HEK293 (cell line): ENCODE measurements around the gene HBA2.
A peak's percentile ranks its signal among the peaks of the same experiment; 100 is the strongest.

Experiments
- GFI1B ChIP-seq: fragments of 450-650 bp; formaldehyde crosslinking; IDR thresholded peaks from 2 replicates; pipeline ENCODE4 v1.5.1; 2016; ENCODE audit warnings: missing biosample characterization, missing genetic modification characterization
- HOXD13 ChIP-seq: sonication (generic); formaldehyde crosslinking; IDR thresholded peaks from 2 replicates; pipeline ENCODE4 v1.8.0; 2022; ENCODE audit warnings: missing genetic modification reagents, borderline replicate concordance
- KLF8 ChIP-seq: fragments of 450-650 bp; formaldehyde crosslinking; IDR thresholded peaks from 2 replicates; pipeline ENCODE4 v1.5.1; 2016; ENCODE audit warnings: missing biosample characterization, missing genetic modification characterization
- KLF9 ChIP-seq: fragments of 450-650 bp; formaldehyde crosslinking; IDR thresholded peaks from 2 replicates; pipeline ENCODE4 v1.5.1; 2016; ENCODE audit warnings: missing biosample characterization, missing genetic modification characterization, low read depth
- REPIN1 ChIP-seq: fragments of 450-650 bp; formaldehyde crosslinking; IDR thresholded peaks from 2 replicates; pipeline ENCODE4 v1.5.1; 2017; ENCODE audit warnings: missing biosample characterization, missing genetic modification characterization, low read depth
- SCRT1 ChIP-seq: fragments of 450-650 bp; formaldehyde crosslinking; IDR thresholded peaks from 2 replicates; pipeline ENCODE4 v1.5.1; 2016; ENCODE audit warnings: missing biosample characterization, missing genetic modification characterization, borderline replicate concordance
- ZBTB20 ChIP-seq: fragments of 450-650 bp; formaldehyde crosslinking; IDR thresholded peaks from 2 replicates; pipeline ENCODE4 v1.5.1; 2016; ENCODE audit warnings: missing biosample characterization, missing genetic modification characterization
- ZBTB48 ChIP-seq: fragments of 450-650 bp; formaldehyde crosslinking; IDR thresholded peaks from 2 replicates; pipeline ENCODE4 v1.5.1; 2016; ENCODE audit warnings: missing biosample characterization, missing genetic modification characterization
- ZIC2 ChIP-seq: fragments of 450-650 bp; formaldehyde crosslinking; IDR thresholded peaks from 2 replicates; pipeline ENCODE4 v1.5.1; 2016; ENCODE audit warnings: missing biosample characterization, missing genetic modification characterization
- ZNF10 ChIP-seq: fragments of 450-650 bp; formaldehyde crosslinking; IDR thresholded peaks from 2 replicates; pipeline ENCODE4 v1.5.1; 2017; ENCODE audit warnings: missing biosample characterization, missing genetic modification characterization
- ZNF146 ChIP-seq: fragments of 450-650 bp; formaldehyde crosslinking; IDR thresholded peaks from 2 replicates; pipeline ENCODE4 v1.5.1; 2016; ENCODE audit warnings: missing biosample characterization, missing genetic modification characterization
- ZNF324 ChIP-seq: fragments of 450-650 bp; formaldehyde crosslinking; IDR thresholded peaks from 2 replicates; pipeline ENCODE4 v1.5.1; 2016; ENCODE audit warnings: missing biosample characterization, missing genetic modification characterization
- ZNF335 ChIP-seq: fragments of 450-650 bp; formaldehyde crosslinking; conservative IDR thresholded peaks from 2 replicates; pipeline ENCODE4 v1.5.1; 2016; ENCODE audit warnings: missing biosample characterization, missing genetic modification characterization
- ZNF350 ChIP-seq: fragments of 450-650 bp; formaldehyde crosslinking; IDR thresholded peaks from 2 replicates; pipeline ENCODE4 v1.5.0; 2017; ENCODE audit warnings: missing biosample characterization, mild to moderate bottlenecking, missing genetic modification characterization
- ZNF366 ChIP-seq: fragments of 450-650 bp; formaldehyde crosslinking; conservative IDR thresholded peaks from 2 replicates; pipeline ENCODE4 v1.5.1; 2016; ENCODE audit warnings: missing biosample characterization, missing genetic modification characterization
- ZNF510 ChIP-seq: fragments of 450-650 bp; formaldehyde crosslinking; IDR thresholded peaks from 2 replicates; pipeline ENCODE4 v1.5.1; 2018; ENCODE audit warnings: mild to moderate bottlenecking, missing genetic modification characterization, missing biosample characterization; ENCODE audit not compliant: insufficient replicate concordance
- ZNF530 ChIP-seq: fragments of 450-650 bp; formaldehyde crosslinking; IDR thresholded peaks from 2 replicates; pipeline ENCODE4 v1.5.1; 2016; ENCODE audit warnings: low read depth, missing biosample characterization, missing genetic modification characterization
- ZNF596 ChIP-seq: fragments of 450-650 bp; IDR thresholded peaks from 2 replicates; pipeline ENCODE4 v1.5.0; 2018; ENCODE audit warnings: missing biosample characterization, mild to moderate bottlenecking, missing genetic modification characterization, moderate library complexity
- ZNF610 ChIP-seq: fragments of 450-650 bp; formaldehyde crosslinking; IDR thresholded peaks from 2 replicates; pipeline ENCODE4 v1.5.1; 2016; ENCODE audit warnings: missing biosample characterization, missing genetic modification characterization, borderline replicate concordance
- ZNF623 ChIP-seq: fragments of 450-650 bp; formaldehyde crosslinking; IDR thresholded peaks from 2 replicates; pipeline ENCODE4 v1.5.1; 2016; ENCODE audit warnings: missing biosample characterization, missing genetic modification characterization
- ZNF624 ChIP-seq: fragments of 450-650 bp; formaldehyde crosslinking; IDR thresholded peaks from 2 replicates; pipeline ENCODE4 v1.5.1; 2017; ENCODE audit warnings: missing biosample characterization, missing genetic modification characterization
- ZNF626 ChIP-seq: fragments of 450-650 bp; sonication (Bioruptor Pico); formaldehyde crosslinking; IDR thresholded peaks from 2 replicates; pipeline ENCODE4 v1.5.1; 2018; ENCODE audit warnings: missing biosample characterization, missing genetic modification characterization, inconsistent platforms
- ZNF660 ChIP-seq: fragments of 450-650 bp; IDR thresholded peaks from 2 replicates; pipeline ENCODE4 v1.5.1; 2018; ENCODE audit warnings: missing biosample characterization, mild to moderate bottlenecking, missing genetic modification characterization
- ZNF768 ChIP-seq: fragments of 450-650 bp; formaldehyde crosslinking; IDR thresholded peaks from 2 replicates; pipeline ENCODE4 v1.5.1; 2018; ENCODE audit warnings: missing biosample characterization, mild to moderate bottlenecking, missing genetic modification characterization
- ZNF792 ChIP-seq: fragments of 450-650 bp; formaldehyde crosslinking; IDR thresholded peaks from 2 replicates; pipeline ENCODE4 v1.5.1; 2016; ENCODE audit warnings: missing biosample characterization, missing genetic modification characterization
- ZSCAN16 ChIP-seq: fragments of 450-650 bp; formaldehyde crosslinking; IDR thresholded peaks from 2 replicates; pipeline ENCODE4 v1.5.1; 2016; ENCODE audit warnings: missing biosample characterization, missing genetic modification characterization
- TF ChIP-seq, protein P1 (sequence below): sonication (generic); formaldehyde crosslinking; IDR thresholded peaks from 2 replicates; pipeline ENCODE4 v1.8.1; 2022; ENCODE audit warnings: mild to moderate bottlenecking, moderate library complexity, missing genetic modification reagents
- TF ChIP-seq, protein P2 (sequence below): fragments of 450-650 bp; formaldehyde crosslinking; IDR thresholded peaks from 2 replicates; pipeline ENCODE4 v1.5.1; 2016; ENCODE audit warnings: missing biosample characterization, missing genetic modification characterization
- TF ChIP-seq, protein P3 (sequence below): fragments of 450-650 bp; formaldehyde crosslinking; IDR thresholded peaks from 2 replicates; pipeline ENCODE4 v1.5.1; 2016; ENCODE audit warnings: missing biosample characterization, missing genetic modification characterization
- TF ChIP-seq, protein P4 (sequence below): fragments of 450-650 bp; formaldehyde crosslinking; IDR thresholded peaks from 2 replicates; pipeline ENCODE4 v1.5.1; 2017; ENCODE audit warnings: missing biosample characterization, missing genetic modification characterization
- TF ChIP-seq, protein P5 (sequence below): fragments of 450-650 bp; formaldehyde crosslinking; IDR thresholded peaks from 2 replicates; pipeline ENCODE4 v1.5.1; 2016; ENCODE audit warnings: missing biosample characterization, missing genetic modification characterization

HBA2 gene

DNA sequence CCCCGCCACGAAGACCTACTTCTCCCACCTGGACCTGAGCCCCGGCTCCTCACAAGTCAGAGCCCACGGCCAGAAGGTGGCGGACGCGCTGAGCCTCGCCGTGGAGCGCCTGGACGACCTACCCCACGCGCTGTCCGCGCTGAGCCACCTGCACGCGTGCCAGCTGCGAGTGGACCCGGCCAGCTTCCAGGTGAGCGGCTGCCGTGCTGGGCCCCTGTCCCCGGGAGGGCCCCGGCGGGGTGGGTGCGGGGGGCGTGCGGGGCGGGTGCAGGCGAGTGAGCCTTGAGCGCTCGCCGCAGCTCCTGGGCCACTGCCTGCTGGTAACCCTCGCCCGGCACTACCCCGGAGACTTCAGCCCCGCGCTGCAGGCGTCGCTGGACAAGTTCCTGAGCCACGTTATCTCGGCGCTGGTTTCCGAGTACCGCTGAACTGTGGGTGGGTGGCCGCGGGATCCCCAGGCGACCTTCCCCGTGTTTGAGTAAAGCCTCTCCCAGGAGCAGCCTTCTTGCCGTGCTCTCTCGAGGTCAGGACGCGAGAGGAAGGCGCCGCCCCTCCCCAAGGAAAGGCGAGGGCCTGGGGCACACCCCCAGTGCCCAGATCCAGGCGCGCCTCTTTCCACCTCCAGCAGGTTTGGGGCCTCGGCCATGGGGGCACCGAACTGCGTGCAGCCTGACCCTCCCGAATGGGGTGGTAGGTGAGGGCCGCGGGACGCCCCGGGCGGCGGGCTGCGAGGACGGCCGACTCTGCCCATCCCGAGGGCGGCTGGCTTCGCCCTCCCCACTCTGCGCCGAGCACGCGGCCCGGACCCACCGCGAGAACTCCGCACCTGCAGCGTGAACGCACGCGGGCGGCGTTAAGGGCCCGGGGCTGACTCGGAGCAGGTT lies 8.2 kb downstream of the HBA2 start (continued):
- no peak for TF ChIP-seq GFI1B (tag by site-specific recombination)
- no peak for TF ChIP-seq SCRT1
- TF ChIP-seq ZNF792 (tag by site-specific recombination): no peak
- TF ChIP-seq HOXD13 (CRISPR knock-in tag): no peak
- TF ChIP-seq KLF9: peak; percentile 82
- peak; percentile 73 for TF ChIP-seq ZNF335
- TF ChIP-seq ZSCAN16: no peak
- no peak for TF ChIP-seq ZNF10 (tag by site-specific recombination)
- TF ChIP-seq, protein P1, sequence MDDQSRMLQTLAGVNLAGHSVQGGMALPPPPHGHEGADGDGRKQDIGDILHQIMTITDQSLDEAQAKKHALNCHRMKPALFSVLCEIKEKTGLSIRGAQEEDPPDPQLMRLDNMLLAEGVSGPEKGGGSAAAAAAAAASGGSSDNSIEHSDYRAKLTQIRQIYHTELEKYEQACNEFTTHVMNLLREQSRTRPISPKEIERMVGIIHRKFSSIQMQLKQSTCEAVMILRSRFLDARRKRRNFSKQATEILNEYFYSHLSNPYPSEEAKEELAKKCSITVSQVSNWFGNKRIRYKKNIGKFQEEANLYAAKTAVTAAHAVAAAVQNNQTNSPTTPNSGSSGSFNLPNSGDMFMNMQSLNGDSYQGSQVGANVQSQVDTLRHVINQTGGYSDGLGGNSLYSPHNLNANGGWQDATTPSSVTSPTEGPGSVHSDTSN (CRISPR knock-in tag): 0 out of 2 replicates have a peak, but pooled peaks have one; percentile 40
- no peak; the same call in 1 of the 2 replicates for TF ChIP-seq ZBTB48 (tag by site-specific recombination)
- 0 out of 2 replicates have a peak, but pooled peaks have one; percentile 29 for TF ChIP-seq ZIC2 (tag by site-specific recombination)
- no peak for TF ChIP-seq ZNF366 (tag by site-specific recombination)
- no peak for TF ChIP-seq ZNF626 (tag by site-specific recombination)
- TF ChIP-seq ZNF768 (tag by site-specific recombination): peak; percentile 8; the same call in 1 of the 2 replicates
- TF ChIP-seq ZNF350 (tag by site-specific recombination): no peak
- TF ChIP-seq ZNF324 (tag by site-specific recombination): no peak
- TF ChIP-seq, protein P2, sequence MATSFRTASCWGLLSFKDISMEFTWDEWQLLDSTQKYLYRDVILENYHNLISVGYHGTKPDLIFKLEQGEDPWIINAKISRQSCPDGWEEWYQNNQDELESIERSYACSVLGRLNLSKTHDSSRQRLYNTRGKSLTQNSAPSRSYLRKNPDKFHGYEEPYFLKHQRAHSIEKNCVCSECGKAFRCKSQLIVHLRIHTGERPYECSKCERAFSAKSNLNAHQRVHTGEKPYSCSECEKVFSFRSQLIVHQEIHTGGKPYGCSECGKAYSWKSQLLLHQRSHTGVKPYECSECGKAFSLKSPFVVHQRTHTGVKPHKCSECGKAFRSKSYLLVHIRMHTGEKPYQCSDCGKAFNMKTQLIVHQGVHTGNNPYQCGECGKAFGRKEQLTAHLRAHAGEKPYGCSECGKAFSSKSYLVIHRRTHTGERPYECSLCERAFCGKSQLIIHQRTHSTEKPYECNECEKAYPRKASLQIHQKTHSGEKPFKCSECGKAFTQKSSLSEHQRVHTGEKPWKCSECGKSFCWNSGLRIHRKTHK (tag by site-specific recombination): no peak
- TF ChIP-seq, protein P3, sequence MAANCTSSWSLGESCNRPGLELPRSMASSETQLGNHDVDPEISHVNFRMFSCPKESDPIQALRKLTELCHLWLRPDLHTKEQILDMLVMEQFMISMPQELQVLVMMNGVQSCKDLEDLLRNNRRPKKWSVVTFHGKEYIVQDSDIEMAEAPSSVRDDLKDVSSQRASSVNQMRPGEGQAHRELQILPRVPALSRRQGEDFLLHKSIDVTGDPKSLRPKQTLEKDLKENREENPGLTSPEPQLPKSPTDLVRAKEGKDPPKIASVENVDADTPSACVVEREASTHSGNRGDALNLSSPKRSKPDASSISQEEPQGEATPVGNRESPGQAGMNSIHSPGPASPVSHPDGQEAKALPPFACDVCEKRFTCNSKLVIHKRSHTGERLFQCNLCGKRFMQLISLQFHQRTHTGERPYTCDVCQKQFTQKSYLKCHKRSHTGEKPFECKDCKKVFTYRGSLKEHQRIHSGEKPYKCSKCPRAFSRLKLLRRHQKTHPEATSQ (tag by site-specific recombination): peak; percentile 73; the same call in 1 of the 2 replicates
- peak; percentile 2; the same call in 1 of the 2 replicates for TF ChIP-seq ZNF146 (tag by site-specific recombination)
- TF ChIP-seq ZNF510: no peak
- TF ChIP-seq ZNF610 (tag by site-specific recombination): 0 out of 2 replicates have a peak, but pooled peaks have one; percentile 33
- TF ChIP-seq, protein P4, sequence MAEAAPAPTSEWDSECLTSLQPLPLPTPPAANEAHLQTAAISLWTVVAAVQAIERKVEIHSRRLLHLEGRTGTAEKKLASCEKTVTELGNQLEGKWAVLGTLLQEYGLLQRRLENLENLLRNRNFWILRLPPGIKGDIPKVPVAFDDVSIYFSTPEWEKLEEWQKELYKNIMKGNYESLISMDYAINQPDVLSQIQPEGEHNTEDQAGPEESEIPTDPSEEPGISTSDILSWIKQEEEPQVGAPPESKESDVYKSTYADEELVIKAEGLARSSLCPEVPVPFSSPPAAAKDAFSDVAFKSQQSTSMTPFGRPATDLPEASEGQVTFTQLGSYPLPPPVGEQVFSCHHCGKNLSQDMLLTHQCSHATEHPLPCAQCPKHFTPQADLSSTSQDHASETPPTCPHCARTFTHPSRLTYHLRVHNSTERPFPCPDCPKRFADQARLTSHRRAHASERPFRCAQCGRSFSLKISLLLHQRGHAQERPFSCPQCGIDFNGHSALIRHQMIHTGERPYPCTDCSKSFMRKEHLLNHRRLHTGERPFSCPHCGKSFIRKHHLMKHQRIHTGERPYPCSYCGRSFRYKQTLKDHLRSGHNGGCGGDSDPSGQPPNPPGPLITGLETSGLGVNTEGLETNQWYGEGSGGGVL (tag by site-specific recombination): peak; percentile 56; the same call in 1 of the 2 replicates
- TF ChIP-seq ZNF596 (tag by site-specific recombination): no peak
- peak; percentile 83; the same call in 1 of the 2 replicates for TF ChIP-seq KLF8 (tag by site-specific recombination)
- TF ChIP-seq ZNF660: no peak; the same call in 1 of the 2 replicates
- TF ChIP-seq, protein P5, sequence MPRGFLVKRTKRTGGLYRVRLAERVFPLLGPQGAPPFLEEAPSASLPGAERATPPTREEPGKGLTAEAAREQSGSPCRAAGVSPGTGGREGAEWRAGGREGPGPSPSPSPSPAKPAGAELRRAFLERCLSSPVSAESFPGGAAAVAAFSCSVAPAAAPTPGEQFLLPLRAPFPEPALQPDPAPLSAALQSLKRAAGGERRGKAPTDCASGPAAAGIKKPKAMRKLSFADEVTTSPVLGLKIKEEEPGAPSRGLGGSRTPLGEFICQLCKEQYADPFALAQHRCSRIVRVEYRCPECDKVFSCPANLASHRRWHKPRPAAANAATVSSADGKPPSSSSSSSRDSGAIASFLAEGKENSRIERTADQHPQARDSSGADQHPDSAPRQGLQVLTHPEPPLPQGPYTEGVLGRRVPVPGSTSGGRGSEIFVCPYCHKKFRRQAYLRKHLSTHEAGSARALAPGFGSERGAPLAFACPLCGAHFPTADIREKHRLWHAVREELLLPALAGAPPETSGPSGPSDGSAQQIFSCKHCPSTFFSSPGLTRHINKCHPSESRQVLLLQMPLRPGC (tag by site-specific recombination): no peak
- TF ChIP-seq ZNF530 (tag by site-specific recombination): peak; percentile 25; the same call in 1 of the 2 replicates
- no peak for TF ChIP-seq ZNF623 (tag by site-specific recombination)
- peak; percentile 52 for TF ChIP-seq ZBTB20 (tag by site-specific recombination)
- no peak for TF ChIP-seq REPIN1 (tag by site-specific recombination)
- TF ChIP-seq ZNF624: no peak
